SKM-1 (cell line): ENCODE measurements around the gene EPN2.

Experiments
- DNase-seq: peaks from one replicate; lab custom pipeline; 2025; ENCODE audit not compliant: unreplicated experiment; lab: John Stamatoyannopoulos, UW

The EPN2 gene

GRCh38 chr17:19379361-19380065 lies 142.3 kb downstream of the EPN2 start:
- no peak for DNase-seq

- no peak for DNase-seq
These were observed 143.5 kb downstream of the EPN2 start for GRCh38 chr17:19380481-19381301.

DNA sequence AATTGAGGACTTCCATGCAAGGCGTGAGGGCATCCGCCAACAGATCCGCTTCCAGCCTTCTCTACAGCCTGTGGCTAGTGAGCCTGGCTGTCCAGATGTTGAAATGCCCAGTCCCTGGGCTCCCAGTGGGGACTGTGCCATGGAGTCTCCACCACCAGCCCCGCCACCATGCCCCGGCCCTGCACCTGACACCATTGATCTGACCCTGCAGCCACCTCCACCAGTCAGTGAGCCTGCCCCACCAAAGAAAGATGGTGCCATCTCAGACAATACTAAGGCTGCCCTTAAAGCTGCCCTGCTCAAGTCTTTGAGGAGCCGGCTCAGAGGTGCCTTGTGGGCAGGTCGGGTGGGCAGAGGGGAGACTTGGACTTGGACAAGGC lies 144.2 kb downstream of the EPN2 start:
- no peak for DNase-seq

DNA sequence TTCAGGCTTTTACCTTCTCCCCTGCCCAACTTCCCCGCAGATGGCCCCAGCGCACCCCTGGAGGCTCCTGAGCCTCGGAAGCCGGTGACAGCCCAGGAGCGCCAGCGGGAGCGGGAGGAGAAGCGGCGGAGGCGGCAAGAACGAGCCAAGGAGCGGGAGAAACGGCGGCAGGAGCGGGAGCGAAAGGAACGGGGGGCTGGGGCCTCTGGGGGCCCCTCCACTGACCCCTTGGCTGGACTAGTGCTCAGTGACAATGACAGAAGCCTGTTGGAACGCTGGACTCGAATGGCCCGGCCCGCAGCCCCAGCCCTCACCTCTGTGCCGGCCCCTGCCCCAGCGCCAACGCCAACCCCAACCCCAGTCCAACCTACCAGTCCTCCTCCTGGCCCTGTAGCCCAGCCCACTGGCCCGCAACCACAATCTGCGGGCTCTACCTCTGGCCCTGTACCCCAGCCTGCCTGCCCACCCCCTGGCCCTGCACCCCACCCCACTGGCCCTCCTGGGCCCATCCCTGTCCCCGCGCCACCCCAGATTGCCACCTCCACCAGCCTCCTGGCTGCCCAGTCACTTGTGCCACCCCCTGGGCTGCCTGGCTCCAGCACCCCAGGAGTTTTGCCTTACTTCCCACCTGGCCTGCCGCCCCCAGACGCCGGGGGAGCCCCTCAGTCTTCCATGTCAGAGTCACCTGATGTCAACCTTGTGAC lies 144.7 kb downstream of the EPN2 start:
- DNase-seq: no peak

- no peak for DNase-seq
These were observed 145.6 kb downstream of the EPN2 start for GRCh38 chr17:19382531-19383444.

GRCh38 chr17:19383681-19384470 lies 146.7 kb downstream of the EPN2 start:
- DNase-seq: no peak

GRCh38 chr17:19384723-19385391 lies 147.7 kb downstream of the EPN2 start:
- DNase-seq: no peak

DNA sequence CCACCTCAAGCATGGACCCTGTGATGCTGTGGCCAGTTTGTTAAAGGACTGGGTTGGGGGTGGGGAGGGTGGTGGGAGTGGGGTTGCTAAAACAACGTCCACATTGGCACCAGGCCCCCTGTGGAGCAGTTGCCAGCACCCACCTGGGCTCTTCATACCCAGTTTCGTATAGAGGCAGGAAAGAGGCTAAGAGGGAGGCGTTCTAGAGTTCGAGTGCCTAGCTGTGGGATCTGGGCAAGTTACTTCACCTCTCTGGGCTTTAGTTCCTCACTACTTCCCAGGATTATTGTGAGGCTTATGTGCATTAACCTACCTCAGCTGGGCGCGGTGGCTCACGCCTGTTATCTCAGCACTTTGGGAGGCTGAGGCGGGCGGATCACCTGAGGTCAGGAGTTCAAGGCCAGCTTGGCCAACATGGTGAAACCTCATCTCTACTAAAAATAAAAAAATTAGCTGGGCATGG lies 148.4 kb downstream of the EPN2 start:
- no peak for DNase-seq
